ENCODE measurements around the gene TNFAIP8. TPM values are rescaled to one million over a fixed set of nuclear protein-coding genes. Genes with fewer than 3 reads are reported as not detected.

TNFAIP8 gene
- total RNA-seq, 4 donors from 2014 or later, result 19.5 to 44.6 (median 34.9) TPM

DNA sequence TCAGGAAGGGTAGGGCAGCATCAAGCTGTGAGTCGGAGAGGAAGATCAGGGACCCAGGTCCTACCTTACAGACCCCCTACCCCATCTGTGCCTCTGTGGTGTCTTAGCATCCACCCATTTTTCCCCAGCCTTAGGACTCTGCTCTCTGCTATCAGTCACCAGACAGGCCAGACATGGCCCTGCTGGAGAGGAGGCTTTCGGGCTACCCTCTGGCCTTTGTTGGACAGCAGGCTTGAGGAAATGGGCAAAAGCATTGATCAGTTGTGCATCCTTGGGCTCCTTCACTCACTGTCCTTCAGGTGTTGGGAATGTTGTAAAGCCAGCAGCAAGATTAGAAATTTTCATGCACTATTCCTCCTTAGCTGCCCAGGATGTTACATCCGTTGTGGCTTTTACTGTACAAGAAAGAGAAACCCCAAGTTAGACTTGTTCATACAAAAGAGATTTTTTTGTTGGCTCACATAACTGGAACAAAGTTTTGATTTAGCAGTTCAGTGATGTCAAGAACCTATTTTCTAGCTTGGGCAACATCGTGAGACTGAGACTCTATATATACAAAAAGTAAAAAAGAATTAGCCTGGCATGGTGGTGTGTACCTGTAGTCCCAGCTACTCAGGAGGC lies 17.4 kb upstream of the TNFAIP8 start:
- DNase-seq, result no peak
- peaks cover 0 to 82% (median 15%) of the 10 kb centered on the region in 3 donors for H3K4me1 ChIP-seq
- H3K27me3 ChIP-seq, result no peaks in the 10 kb centered on the region
- H3K9me3 ChIP-seq, result no peaks in the 10 kb centered on the region
- H3K4me3 ChIP-seq, result no peak overlapping the region
- H3K36me3 ChIP-seq, result no peaks in the 10 kb centered on the region
- 50 to 56% methylated on average over 2 to 3 of the region's 4 CpGs for WGBS, 2 donors
- H3K27ac ChIP-seq, result peak overlapping the region in 2 of 4 donors; percentile 3 to 31
- no peak for TF ChIP-seq POLR2A (IDR thresholded peaks at IDR 0.05)
- no peak for TF ChIP-seq CTCF (IDR thresholded peaks at IDR 0.05)
- intact Hi-C loops (cut with DNase I), result loop anchor here (10.0 kb wide), 1 partner anchor 264 kb away; the partner anchor contains the start of gene DMXL1

DNA sequence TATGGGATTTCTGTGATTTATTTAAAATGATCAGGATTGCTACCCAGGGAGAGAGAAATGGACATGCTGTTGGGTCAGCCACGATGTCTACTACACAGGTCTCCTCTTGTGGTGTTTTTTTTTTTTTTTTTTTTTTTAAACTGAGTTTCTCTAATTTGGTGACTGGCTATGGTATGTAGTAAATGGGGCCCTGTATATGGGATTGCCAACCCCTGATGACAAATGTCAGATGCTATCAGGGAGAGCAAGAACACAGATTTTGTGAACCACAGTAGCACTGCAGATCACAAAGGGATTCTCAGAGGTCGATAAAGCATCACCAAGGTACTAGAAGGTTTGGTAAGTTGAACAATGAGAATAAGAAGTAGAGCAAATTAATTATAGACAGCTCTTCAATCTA lies 16.5 kb upstream of the TNFAIP8 start:
- TF ChIP-seq CTCF (IDR thresholded peaks at IDR 0.05) (no peak), POLR2A (IDR thresholded peaks at IDR 0.05) (no peak)
- Histone ChIP-seq H3K4me1 (peaks cover 5 to 83% (median 15%) of the 10 kb centered on the region in 3 donors), H3K9me3 (no peaks in the 10 kb centered on the region), H3K36me3 (no peaks in the 10 kb centered on the region), H3K27ac (no peak overlapping the region), H3K27me3 (no peaks in the 10 kb centered on the region), H3K4me3 (no peak overlapping the region)
- intact Hi-C loops (cut with DNase I), result loop anchor here (10.0 kb wide), 1 partner anchor 265 kb away; the partner anchor contains the start of gene DMXL1
- WGBS, 2 donors, result 73 to 82% methylated on average over 2 of the region's 2 CpGs
- DNase-seq, result no peak

- 75 to 77% methylated on average over 3 to 4 of the region's 4 CpGs for WGBS, 2 donors
- Histone ChIP-seq H3K36me3 (no peaks in the 10 kb centered on the region), H3K4me3 (no peak overlapping the region), H3K27me3 (no peaks in the 10 kb centered on the region), H3K9me3 (no peaks in the 10 kb centered on the region), H3K4me1 (peaks cover 5 to 82% (median 15%) of the 10 kb centered on the region in 3 donors), H3K27ac (peak overlapping the region in 3 of 4 donors; percentile 20 to 61 (median 51))
- TF ChIP-seq POLR2A (IDR thresholded peaks at IDR 0.05) (no peak), CTCF (IDR thresholded peaks at IDR 0.05) (no peak)
- intact Hi-C loops (cut with DNase I), result loop anchor here (10.0 kb wide), 1 partner anchor 265 kb away; the partner anchor contains the start of gene DMXL1
- no peak for DNase-seq
Measured at GRCh38 chr5:119339965-119340364, 15.9 kb upstream of the TNFAIP8 start.

GRCh38 chr5:119340597-119341218 lies 15.1 kb upstream of the TNFAIP8 start:
- peaks cover 5 to 75% (median 10%) of the 10 kb centered on the region in 3 donors for H3K4me1 ChIP-seq
- peak in 1 of 4 donors; percentile 6 for TF ChIP-seq POLR2A (IDR thresholded peaks at IDR 0.05)
- no peak for TF ChIP-seq CTCF (IDR thresholded peaks at IDR 0.05)
- intact Hi-C loops (cut with DNase I), result no loop called here
- 81 to 82% methylated on average over 11 of the region's 11 CpGs for WGBS, 2 donors
- no peaks in the 10 kb centered on the region for H3K36me3 ChIP-seq
- H3K4me3 ChIP-seq, result peak overlapping the region in 1 of 4 donors; percentile 13
- DNase-seq, result no peak
- H3K27ac ChIP-seq, result peak overlapping the region in 3 of 4 donors; percentile 20 to 61 (median 28)
- no peaks in the 10 kb centered on the region for H3K9me3 ChIP-seq
- H3K27me3 ChIP-seq, result no peaks in the 10 kb centered on the region

Measured in esophagus squamous epithelium (tissue), 5 donors.